GM19328 (cell line): Measurements from ENCODE around the gene CFAP74.

Source experiments
- ATAC-seq: cut with Tn5 transposase; IDR thresholded peaks from one replicate; pipeline ENCODE4 v1.9.1; 2021; ENCODE audit warnings: mild to moderate bottlenecking, moderate library complexity; ENCODE audit not compliant: unreplicated experiment

The CFAP74 gene

DNA sequence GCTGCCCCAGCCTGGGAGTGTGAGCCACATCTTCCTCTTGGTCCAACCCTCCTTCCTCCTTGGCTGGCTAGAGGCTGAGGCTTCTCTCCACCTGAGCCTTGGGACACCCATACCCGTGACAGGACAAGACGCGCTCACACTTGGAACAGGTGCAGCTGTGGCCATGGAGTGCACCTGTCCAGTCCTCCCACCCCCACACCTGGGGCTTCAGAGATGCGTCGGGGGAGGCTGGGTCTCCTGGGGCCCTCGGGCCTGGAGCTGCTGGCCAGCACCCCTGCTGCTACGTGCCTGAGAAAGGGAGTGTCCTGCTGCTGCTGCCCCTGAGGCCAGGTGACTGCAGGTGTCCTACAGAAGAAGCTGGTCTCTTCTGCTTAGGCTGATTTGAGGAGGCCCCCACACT lies 47.5 kb downstream of the CFAP74 start:
- no peak for ATAC-seq

GRCh38 chr1:1955621-1956094 lies 47.9 kb downstream of the CFAP74 start:
- ATAC-seq, result no peak

- no peak for ATAC-seq
These were observed 48.6 kb downstream of the CFAP74 start for GRCh38 chr1:1954831-1955441.

GRCh38 chr1:1954015-1954414 lies 49.6 kb downstream of the CFAP74 start:
- no peak for ATAC-seq

GRCh38 chr1:1950940-1951339 lies 52.6 kb downstream of the CFAP74 start:
- no peak for ATAC-seq

- no peak for ATAC-seq
These were observed 54.8 kb downstream of the CFAP74 start for GRCh38 chr1:1948783-1949182.

DNA sequence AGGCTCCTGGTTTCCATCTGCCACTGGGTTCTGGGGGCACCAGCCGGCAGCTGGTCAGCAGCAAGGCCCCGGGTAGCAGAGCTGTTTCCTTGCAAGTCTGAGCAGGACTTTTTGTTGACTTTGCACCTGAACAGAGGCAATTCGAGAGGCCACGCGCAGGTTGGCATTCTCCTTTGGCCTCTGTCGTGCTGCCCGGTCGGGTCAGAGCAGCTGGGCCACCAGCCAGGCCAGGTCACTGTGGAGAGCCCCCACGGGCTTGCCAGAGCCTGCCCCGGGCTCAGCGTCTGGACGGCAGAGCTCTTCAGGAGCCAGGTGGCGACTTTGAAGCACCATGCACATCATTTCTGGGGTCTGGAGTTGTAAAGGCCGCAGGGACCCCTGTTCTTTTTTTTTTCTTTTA lies 56.1 kb downstream of the CFAP74 start:
- no peak for ATAC-seq

- ATAC-seq, result no peak
These were observed 57.0 kb downstream of the CFAP74 start for GRCh38 chr1:1946540-1946939.

DNA sequence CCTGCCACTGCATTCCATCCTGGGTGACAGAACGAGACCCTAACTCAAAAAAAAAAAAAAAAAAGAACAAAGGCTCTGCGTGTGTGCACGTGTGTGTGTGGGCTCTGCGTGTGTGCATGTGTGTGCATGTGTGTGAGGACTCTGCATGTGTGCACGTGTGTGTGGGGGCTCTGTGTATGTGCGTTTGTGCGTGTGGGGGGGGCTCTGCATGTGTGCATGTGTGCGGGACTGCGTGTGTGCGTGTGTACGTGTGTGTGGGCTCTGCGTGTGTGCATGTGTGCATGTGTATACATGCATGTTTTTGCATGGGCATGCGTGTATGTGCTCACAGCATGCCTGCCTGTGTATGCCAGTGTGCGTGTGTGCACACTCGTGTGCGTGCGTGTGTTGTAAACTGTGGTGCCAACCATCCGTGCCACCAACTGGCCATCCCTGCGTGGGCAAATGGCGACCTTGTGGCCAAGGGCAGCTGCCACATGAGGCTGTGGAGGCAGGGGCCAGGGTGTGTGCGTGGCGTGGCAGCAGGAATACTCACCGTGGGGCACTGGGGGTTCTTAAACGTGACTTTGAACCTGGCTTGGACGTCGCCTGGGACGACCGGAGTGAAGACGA lies 57.7 kb downstream of the CFAP74 start:
- no peak for ATAC-seq

DNA sequence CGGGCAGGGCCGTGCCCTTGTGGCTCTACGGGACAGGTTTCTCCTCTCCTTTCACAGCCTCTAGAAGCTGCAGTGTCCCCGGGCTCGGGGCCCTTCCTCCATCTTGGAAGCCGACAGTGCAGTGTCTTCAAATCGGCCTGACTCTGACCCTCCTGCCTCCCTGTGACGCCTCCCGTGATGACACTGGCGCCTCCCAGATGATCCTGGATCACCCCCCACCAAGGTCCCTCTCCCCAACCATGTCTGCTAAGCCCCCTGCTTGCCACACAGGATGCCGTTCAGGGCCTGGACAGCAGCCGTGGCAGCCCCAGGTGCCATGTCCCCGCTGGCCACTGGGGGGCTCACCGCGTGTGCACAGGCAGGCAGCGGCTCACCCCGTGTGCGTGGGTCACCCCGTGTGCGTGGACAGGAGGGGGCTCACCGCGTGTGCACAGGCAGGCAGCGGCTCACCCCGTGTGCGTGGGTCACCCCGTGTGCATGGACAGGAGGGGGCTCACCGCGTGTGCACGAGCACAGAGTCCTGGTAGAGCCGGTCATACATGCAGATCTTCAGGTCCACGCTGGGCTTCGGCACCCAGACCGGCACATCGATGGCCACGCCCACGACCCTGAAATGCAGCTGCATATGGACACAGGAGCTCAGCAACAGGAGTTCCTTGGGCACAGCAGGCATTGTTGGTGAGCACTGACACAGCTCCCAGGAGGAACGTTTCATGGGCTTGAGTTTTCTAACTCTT lies 59.6 kb downstream of the CFAP74 start:
- no peak for ATAC-seq

DNA sequence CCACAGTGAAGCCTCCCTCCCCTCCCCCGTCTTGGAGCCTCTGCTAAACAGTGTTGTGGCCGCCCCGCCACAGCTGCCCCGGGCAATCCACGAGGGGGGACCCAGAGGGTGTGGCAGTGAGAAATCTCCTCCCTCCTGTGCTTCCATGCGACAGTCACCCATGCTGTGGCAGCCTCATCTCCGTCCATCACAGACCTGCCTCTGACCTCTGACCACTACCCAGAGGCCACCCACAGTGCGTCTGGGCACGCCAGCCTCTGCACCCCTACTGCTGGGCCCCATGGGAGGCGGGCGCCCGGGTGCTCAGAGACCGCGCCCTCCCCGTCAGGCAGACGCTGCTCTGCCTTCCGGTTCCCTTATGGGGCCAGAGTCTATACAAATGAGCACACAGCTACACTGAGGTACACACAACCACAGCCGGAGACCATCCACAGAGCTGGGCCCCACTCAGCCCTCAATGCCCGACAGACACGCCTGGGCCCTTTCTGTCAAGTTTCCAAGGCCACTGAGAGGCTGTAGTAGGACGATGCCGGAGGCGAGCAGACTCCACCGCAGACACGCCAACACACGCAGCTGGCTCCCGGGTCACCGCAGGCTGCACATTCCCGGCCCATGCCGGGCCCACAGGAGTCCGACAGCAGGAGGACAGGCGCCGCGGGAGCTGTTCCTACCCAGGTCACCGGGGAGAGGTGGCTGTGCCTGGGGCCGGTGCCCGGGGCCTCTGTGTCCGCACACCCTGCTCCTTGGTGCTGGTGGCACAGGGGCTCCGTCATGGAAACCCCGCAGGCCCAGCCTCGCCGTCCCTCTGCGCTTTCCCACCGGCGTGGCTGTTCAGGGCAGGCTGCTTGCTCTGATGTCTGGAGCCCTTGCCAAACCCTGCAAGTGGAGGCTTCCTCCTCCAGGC lies 60.6 kb downstream of the CFAP74 start:
- ATAC-seq, result no peak

DNA sequence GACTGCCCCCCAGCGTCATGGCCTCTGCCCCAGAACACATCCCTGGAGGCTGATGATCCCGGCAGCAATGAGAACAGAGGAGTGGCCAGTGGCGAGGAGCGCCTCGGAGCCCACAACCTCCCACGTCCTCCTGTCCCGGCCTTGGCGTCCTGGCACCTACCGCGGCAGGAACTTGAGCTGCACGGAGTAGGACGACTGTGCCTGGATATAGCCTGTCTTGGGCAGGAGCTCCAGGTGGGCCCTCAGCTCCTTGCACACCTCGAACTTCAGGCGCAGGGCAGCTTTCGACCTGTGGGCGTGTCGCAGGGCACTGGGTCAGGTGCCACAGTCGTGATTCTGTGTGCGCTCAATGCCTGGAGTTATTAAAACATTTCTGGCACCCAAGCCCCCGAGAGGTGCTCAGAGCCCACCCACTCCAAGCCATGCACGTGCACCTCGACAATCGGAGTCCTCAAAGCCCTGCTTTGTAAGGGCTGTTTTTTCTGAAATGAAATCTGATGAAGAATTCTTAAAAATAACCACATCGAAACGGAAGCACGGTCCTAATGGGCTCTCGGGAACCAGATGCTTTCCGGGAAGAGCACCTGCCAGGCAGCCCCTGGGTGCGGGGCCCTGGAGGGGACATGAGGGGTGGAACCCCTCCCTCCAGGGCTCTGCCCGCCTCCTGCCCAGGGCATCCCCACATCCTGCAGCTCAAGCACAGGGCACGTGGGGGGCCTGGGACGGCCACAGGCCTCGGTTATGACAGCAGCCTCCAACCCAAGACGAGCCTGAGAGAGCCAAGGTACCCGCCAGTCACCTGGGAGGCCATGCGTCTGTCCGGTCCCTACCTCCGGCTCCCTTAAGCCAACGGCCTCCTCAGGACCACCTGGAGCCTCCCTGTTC lies 61.5 kb downstream of the CFAP74 start:
- ATAC-seq, result no peak

- ATAC-seq, result no peak
These were observed 62.3 kb downstream of the CFAP74 start for GRCh38 chr1:1941211-1941841.

GRCh38 chr1:1940123-1940425 lies 63.5 kb downstream of the CFAP74 start:
- no peak for ATAC-seq

- ATAC-seq, result no peak
These were observed 64.1 kb downstream of the CFAP74 start for GRCh38 chr1:1939296-1940122.

DNA sequence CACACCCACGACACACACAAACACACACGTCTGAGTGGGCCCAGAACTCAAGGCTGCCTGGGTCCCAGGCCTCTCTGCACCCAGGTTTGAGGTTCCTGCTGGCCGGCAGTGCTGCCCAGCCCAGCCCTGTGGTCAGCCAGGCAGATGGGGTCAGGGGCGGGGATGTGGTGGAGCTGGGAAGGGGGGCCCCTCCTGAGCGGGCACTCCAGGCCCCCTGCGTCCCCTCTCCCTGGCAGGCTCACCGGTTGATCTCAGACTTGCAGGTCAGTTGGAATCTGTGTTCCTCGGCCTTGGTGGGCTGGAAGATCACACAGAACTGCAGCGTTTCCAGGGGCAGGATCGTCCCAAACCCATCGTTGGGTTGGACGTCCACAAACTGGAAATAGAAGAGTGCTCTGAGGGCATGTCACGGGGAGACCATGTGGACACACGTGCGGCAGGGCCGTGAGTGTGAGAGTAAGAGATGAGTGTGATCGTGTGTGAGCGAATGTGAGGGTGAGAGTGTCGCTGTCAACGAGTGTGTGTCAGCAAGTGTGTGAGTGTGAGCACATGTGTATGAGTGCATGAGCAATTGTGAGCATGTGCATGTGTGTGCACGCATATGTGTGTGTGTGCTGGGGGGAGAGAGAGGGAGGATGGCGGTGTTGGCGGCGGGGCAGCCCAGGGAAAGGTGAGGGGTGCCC lies 64.8 kb downstream of the CFAP74 start:
- ATAC-seq, result no peak

DNA sequence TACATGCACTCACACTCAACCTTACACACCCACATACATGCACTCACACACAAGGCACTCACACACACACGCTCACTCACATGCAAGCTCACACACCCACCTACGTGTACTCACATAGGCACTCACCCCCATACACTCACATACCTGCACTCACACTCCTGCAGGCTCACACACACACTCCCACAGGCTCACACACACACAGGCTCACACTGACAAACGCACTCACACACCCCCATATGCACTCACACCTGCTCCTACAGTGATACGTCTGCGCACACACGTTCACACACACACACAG lies 65.4 kb downstream of the CFAP74 start:
- no peak for ATAC-seq

- ATAC-seq, result no peak
These were observed 65.9 kb downstream of the CFAP74 start for GRCh38 chr1:1937549-1938275.
